ENCODE results near the gene IFTAP.
"Not testable (repeated sequence)": the region's sequence is repeated elsewhere in the genome, so short reads cannot be mapped to it uniquely, and the experiment has no call there.

IFTAP gene, protein sequence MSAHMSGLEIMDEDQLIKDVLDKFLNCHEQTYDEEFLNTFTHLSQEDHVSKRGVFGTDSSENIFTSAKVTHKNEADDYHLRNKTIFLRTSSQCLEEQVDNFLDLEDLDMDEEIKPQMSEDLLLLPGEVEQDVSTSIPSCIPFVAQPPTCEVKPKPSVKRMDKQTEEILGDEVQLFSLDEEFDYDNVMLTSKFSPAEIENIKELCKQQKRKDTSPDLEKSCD

DNA sequence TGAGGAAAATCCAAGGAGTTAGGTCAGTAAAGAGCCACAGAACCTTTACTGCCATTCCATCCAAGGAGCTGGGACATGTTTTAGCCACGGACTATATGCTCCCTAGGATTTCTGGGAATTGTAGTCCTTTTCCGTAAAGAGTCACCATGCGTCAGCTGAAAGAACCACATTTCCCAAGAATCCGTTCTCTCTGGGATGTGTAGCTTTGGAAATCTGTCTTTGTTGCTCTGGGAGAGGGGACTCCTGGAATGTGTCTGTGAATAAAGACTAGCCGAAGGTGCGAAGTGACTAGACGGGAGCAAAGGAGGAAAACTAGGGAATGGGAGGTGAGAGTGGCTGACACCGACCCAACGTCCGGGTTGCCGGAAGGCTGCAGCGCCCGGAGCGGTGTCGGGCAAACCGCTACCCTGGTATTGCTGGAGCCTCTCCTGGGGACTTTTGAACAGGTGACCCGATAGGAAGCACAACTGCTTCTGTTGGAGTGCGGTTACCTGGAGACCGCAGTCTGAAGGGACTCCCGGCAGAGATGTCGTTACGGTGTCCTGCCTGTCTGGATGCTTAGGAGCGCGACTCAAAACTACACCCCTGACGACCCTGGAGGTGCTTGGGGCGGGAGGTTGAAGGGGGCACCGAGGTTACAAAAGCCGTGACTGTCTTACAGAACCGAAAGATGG lies at the start of gene IFTAP:
TSS of gene IFTAP (plus strand) at position 187 of the 674 bp plus-strand sequence. CDS start 15,602 bp downstream, outside the sequence.
- Mint-ChIP-seq H3K9me3 (no peaks in the 10 kb centered on the region), H3K4me3 (peak within 1 kb of the TSS; percentile 94), H3K4me1 (ENCODE audit: low read depth) (no peaks in the 10 kb centered on the region), H3K36me3 (ENCODE audit: low read depth) (no peaks in the 10 kb centered on the region), H3K27ac (peak within 1 kb of the TSS; percentile 62), H3K27me3 (peaks cover 64% of the 10 kb centered on the region)

DNA sequence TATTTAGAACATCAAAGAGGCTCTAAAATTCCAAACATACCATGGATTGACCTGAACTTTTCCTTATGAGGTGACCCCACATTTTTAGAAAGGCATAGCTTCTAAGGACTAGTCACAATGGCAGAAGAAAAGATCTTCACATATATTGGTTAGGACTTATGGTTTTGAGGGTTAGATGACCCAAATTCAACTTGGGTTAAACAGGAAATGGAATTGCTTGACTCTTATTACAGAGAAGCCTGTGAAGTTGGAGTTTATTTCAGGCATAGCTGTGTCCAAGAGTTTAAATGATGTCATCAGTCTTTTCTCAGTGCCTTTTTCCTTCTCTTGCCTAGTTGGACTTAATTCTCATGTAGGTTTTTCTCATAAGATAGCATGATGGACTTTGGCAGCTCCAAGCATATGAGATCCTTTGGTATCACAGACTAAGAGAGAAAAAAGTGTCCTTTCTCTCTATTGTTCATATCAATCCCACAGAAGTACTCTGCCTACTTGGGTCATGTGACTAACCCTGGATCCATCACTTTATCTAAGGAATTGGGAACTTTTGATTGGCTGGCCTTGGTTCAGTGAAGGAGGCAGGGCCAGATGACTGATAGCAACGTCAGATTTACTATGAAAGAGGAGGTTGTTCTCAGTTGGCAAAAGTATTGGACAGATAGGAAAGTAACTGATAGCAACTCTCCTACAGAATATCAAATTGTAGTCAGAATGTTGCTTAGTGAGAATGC lies 43.8 kb upstream of the IFTAP start:
- Mint-ChIP-seq H3K9me3 (no peaks in the 10 kb centered on the region), H3K36me3 (ENCODE audit: low read depth) (no peaks in the 10 kb centered on the region), H3K4me1 (ENCODE audit: low read depth) (no peaks in the 10 kb centered on the region), H3K4me3 (no peak overlapping the region), H3K27ac (no peak overlapping the region), H3K27me3 (peaks cover 5% of the 10 kb centered on the region)

DNA sequence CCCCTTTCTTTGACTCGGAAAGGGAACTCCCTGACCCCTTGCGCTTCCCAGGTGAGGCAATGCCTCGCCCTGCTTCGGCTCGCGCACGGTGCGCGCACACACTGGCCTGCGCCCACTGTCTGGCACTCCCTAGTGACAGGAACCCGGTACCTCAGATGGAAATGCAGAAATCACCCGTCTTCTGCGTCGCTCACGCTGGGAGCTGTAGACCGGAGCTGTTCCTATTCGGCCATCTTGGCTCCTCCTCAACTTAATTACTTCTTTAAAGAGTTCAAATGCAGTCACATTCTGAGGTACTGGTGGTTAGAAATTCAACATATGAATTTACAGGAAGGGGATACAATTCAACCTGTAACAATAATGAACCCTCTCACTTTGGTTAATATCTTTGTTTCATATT lies 36.9 kb upstream of the IFTAP start:
- H3K9me3 Mint-ChIP-seq; H3K36me3 Mint-ChIP-seq (ENCODE audit: low read depth); H3K27me3 Mint-ChIP-seq; H3K4me3 Mint-ChIP-seq; H3K27ac Mint-ChIP-seq: not testable (repeated sequence)
- peaks cover 25% of the 10 kb centered on the region for H3K4me1 Mint-ChIP-seq (ENCODE audit: low read depth)

- Mint-ChIP-seq H3K4me3 (no peak overlapping the region), H3K27ac (no peak overlapping the region), H3K36me3 (ENCODE audit: low read depth) (peaks cover 3% of the 10 kb centered on the region), H3K27me3 (peaks cover 9% of the 10 kb centered on the region), H3K9me3 (peaks cover 4% of the 10 kb centered on the region), H3K4me1 (ENCODE audit: low read depth) (peaks cover 25% of the 10 kb centered on the region)
Observed at GRCh38 chr11:36557991-36558390, 36.3 kb upstream of the IFTAP start.

DNA sequence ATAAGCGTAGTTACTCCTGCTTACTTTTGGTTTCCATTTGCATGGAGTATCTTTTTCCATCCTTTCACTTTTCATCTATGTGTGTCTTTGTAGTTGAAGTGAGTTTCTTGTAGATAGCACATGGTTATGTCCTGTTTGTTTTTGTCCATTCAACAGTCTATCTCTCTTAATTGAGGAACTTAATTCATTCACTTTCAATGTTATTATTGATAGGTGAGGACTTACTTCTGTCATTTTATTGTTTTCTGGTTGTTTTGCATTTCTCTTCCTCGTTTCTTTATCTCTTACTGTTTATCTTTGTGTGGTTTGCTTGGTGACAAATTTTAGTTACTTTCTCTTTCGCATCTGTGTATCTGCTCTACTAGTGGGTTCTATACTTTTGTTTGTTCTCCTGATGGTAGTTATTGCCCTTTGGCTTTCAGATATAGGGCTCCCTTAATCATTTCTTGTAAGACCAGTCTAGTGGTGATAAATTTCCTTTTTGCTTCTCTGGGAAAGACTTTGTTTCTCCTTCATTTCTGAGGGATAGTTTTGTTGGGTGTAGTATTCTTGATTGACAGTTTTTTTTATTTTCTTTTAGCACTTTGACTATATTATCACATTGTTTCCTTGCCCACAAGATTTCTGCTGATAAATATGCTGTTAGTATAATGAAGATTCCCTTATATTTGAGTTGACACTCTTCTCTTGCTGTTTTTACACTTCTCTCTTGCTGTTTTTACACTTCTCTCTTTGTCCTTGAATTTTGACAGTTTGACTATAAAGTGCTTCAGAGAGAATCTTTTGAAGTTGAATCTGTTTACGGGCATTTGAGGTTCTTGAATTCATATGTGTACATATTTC lies 35.5 kb upstream of the IFTAP start:
- Mint-ChIP-seq H3K27ac (peak overlapping the region; percentile 32), H3K4me1 (ENCODE audit: low read depth) (peaks cover 25% of the 10 kb centered on the region), H3K36me3 (ENCODE audit: low read depth) (peaks cover 3% of the 10 kb centered on the region), H3K27me3 (peaks cover 9% of the 10 kb centered on the region), H3K4me3 (peak overlapping the region; percentile 55), H3K9me3 (peaks cover 4% of the 10 kb centered on the region)

GRCh38 chr11:36564376-36565030 lies 29.8 kb upstream of the IFTAP start:
- no peak overlapping the region for H3K27ac Mint-ChIP-seq
- peaks cover 38% of the 10 kb centered on the region for H3K27me3 Mint-ChIP-seq
- H3K4me1 Mint-ChIP-seq (ENCODE audit: low read depth) = peaks cover 12% of the 10 kb centered on the region
- peaks cover 4% of the 10 kb centered on the region for H3K9me3 Mint-ChIP-seq
- H3K36me3 Mint-ChIP-seq (ENCODE audit: low read depth) = no peaks in the 10 kb centered on the region
- peak overlapping the region; percentile 56 for H3K4me3 Mint-ChIP-seq

- no peaks in the 10 kb centered on the region for H3K9me3 Mint-ChIP-seq
- H3K27me3 Mint-ChIP-seq = peaks cover 32% of the 10 kb centered on the region
- peak overlapping the region; percentile 56 for H3K4me3 Mint-ChIP-seq
- H3K36me3 Mint-ChIP-seq (ENCODE audit: low read depth) = no peaks in the 10 kb centered on the region
- no peak overlapping the region for H3K27ac Mint-ChIP-seq
- peaks cover 7% of the 10 kb centered on the region for H3K4me1 Mint-ChIP-seq (ENCODE audit: low read depth)
Observed at GRCh38 chr11:36565031-36565610, 29.2 kb upstream of the IFTAP start.

DNA sequence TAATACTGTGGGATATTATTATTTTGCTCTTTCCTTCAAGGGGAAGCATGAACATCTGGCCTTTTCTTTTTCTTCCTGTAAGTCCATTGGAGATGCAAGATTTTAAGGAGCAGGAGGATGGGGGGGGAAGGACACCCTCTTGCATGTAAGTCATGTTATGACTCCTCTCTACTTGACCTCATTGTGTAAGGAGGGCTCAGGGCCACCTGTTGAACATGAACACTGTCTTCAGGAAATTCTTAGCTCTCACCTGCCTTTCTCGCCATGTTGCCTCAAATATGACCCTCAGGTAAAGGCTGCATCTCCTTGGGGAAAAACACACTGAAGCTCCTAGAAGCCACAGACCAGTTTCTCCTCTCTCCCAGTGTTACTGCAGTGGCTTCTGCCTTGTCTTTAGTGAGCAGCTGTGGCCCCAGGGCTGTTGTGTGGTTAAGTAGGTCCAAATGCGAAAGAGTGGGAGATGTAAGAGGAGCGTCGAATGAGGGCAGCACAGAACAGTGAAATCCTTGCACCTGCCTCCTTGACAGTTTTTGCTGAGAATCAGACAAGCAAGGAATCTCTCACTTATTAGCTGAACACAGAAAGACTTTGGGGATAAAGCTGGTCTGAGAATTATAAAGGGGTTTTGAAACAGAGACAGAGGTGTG lies 27.8 kb upstream of the IFTAP start:
- Mint-ChIP-seq H3K9me3 (no peaks in the 10 kb centered on the region), H3K4me1 (ENCODE audit: low read depth) (peaks cover 7% of the 10 kb centered on the region), H3K27ac (no peak overlapping the region), H3K27me3 (peaks cover 37% of the 10 kb centered on the region), H3K36me3 (ENCODE audit: low read depth) (no peaks in the 10 kb centered on the region), H3K4me3 (no peak overlapping the region)

GRCh38 chr11:36567694-36568093 lies 26.6 kb upstream of the IFTAP start, which contains the start of gene RAG1:
TSS of gene RAG1 (plus strand) at chr11:36568007. CDS start at chr11:36573305, 5,298 bp downstream.
- Mint-ChIP-seq H3K36me3 (ENCODE audit: low read depth) (no peaks in the 10 kb centered on the region), H3K27ac (no peak within 1 kb of the TSS), H3K4me3 (no peak within 1 kb of the TSS), H3K27me3 (peaks cover 49% of the 10 kb centered on the region), H3K9me3 (no peaks in the 10 kb centered on the region), H3K4me1 (ENCODE audit: low read depth) (peaks cover 7% of the 10 kb centered on the region)

DNA sequence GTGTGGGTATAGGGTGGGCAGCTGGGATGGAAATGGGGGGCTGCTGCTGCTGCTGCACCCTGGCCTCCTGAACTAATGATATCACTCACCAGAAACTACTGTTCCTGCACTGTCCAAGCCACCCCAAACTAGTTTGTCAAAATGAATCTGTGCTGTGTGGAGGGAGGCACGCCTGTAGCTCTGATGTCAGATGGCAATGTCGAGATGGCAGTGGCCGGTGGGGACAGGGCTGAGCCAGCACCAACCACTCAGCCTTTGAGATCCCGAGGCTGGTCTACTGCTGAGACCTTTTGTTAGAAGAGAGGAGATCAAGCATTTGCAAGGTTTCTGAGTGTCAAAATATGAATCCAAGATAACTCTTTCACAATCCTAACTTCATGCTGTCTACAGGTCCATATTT lies 25.2 kb upstream of the IFTAP start:
- H3K4me1 Mint-ChIP-seq (ENCODE audit: low read depth) = peaks cover 7% of the 10 kb centered on the region
- H3K36me3 Mint-ChIP-seq (ENCODE audit: low read depth) = no peaks in the 10 kb centered on the region
- H3K27ac Mint-ChIP-seq = no peak overlapping the region
- H3K9me3 Mint-ChIP-seq = no peaks in the 10 kb centered on the region
- H3K27me3 Mint-ChIP-seq = peaks cover 48% of the 10 kb centered on the region
- H3K4me3 Mint-ChIP-seq = no peak overlapping the region

- Mint-ChIP-seq H3K27me3 (peaks cover 20% of the 10 kb centered on the region), H3K27ac (no peak overlapping the region), H3K4me1 (ENCODE audit: low read depth) (no peaks in the 10 kb centered on the region), H3K36me3 (ENCODE audit: low read depth) (no peaks in the 10 kb centered on the region), H3K4me3 (no peak overlapping the region), H3K9me3 (no peaks in the 10 kb centered on the region)
Observed at GRCh38 chr11:36574486-36574885, 19.8 kb upstream of the IFTAP start.

DNA sequence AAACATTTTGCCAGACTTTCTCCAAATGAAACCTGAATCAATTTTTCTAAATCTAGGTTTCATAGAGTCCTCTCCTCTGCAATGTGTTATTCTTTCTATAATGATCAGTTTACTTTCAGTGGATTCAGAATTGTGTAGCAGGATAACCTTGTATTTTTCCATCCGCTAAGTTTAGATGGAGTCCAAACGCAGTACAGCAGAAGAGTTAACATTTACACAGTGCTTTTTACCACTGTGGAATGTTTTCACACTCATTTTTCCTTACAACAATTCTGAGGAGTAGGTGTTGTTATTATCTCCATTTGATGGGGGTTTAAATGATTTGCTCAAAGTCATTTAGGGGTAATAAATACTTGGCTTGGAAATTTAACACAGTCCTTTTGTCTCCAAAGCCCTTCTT lies 16.9 kb upstream of the IFTAP start:
- Mint-ChIP-seq H3K9me3 (peaks cover 5% of the 10 kb centered on the region), H3K4me3 (no peak overlapping the region), H3K27me3 (peaks cover 14% of the 10 kb centered on the region), H3K27ac (no peak overlapping the region), H3K36me3 (ENCODE audit: low read depth) (no peaks in the 10 kb centered on the region), H3K4me1 (ENCODE audit: low read depth) (no peaks in the 10 kb centered on the region)

GRCh38 chr11:36577859-36578258 lies 16.4 kb upstream of the IFTAP start:
- no peak overlapping the region for H3K27ac Mint-ChIP-seq
- peaks cover 5% of the 10 kb centered on the region for H3K9me3 Mint-ChIP-seq
- peaks cover 9% of the 10 kb centered on the region for H3K27me3 Mint-ChIP-seq
- no peak overlapping the region for H3K4me3 Mint-ChIP-seq
- H3K4me1 Mint-ChIP-seq (ENCODE audit: low read depth) = no peaks in the 10 kb centered on the region
- H3K36me3 Mint-ChIP-seq (ENCODE audit: low read depth) = no peaks in the 10 kb centered on the region
